ENCODE data around the gene POU2AF3.

Gene POU2AF3

GRCh38 chr11:111353776-111354600 is 55.6 kb downstream of the POU2AF3 start:
- DNase-seq (ENCODE audit: low read depth) = no peak

- no peak for DNase-seq (ENCODE audit: low read depth)
These were observed 56.2 kb downstream of the POU2AF3 start for GRCh38 chr11:111354601-111354891.

- no peak for DNase-seq (ENCODE audit: low read depth)
These were observed 56.8 kb downstream of the POU2AF3 start for GRCh38 chr11:111355101-111355500.

GRCh38 chr11:111355956-111356659 is 57.8 kb downstream of the POU2AF3 start:
- DNase-seq (ENCODE audit: low read depth) = no peak

- DNase-seq (ENCODE audit: low read depth) = no peak
These were observed 58.3 kb downstream of the POU2AF3 start for GRCh38 chr11:111356660-111357048.

- no peak for DNase-seq (ENCODE audit: low read depth)
These were observed 59.0 kb downstream of the POU2AF3 start for GRCh38 chr11:111357150-111358037.

Data from activated T-helper 1 cell treated with Interleukin-2 at 50 U/mL for 16 hours (primary cell).